ENCODE data around the gene GPC6. TPM values are rescaled to one million over a fixed set of nuclear protein-coding genes. Genes with fewer than 3 reads are reported as not detected.

The GPC6 gene
- total and polyA plus RNA-seq, 9 of the 15 experiments (the other 6 are each of a cell fraction or from before 2014, with no cell fraction given), result under 0.01 to 0.20 (median 0.01) TPM; not detected in 4

DNA sequence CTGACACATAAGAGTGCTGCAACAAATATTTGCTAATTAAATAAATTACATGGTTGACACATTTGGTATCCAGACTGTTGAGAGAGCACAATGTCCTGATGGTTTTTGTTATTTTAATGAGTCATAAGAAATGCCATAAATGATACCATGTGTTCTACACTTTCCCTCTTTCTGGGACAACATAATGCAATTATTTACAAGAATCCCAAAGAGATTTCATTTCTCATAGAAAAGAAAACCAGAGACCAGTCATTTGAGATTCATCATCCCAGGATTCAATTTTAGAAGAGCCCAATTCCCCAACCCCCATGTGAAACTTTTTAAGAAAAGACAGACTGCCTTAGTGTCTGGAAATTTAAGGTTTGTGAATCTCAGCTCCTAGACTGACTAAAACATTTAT lies 853.3 kb downstream of the GPC6 start (continued):
- TF ChIP-seq EWSR1 (IDR thresholded peaks at IDR 0.05; ENCODE audit: borderline replicate concordance, low read depth, partially characterized antibody) (no peak), ARID2 (IDR thresholded peaks at IDR 0.05) (no peak), SAFB2 (IDR thresholded peaks at IDR 0.05; ENCODE audit: borderline replicate concordance, low read depth, low read length, severe bottlenecking) (no peak), POLR2A (conservative IDR thresholded peaks at IDR 0.05) (no peak), TAL1 (IDR thresholded peaks at IDR 0.05) (no peak)

DNA sequence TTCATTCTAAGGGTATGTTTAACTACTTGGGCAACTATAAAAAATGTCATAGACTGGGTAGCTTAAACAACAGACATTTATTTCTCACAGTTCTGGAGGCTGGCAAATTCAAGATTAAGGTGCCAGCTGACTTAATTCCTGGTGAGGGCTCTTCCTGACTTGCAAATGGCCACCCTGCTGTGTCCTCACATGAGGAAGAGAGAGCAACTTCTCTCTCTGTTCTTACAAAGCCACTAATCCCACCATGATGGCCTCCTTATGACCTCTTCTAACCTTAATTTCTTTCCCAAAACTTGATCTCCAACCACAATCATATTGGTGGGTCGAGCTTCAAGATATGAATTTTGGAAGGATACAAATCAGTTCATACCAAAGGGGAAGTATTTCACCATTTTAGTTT lies 853.9 kb downstream of the GPC6 start:
- POLR2A ChIA-PET, result no interaction called here
- no peaks in the 10 kb centered on the region for H3K36me3 ChIP-seq (ENCODE audit: control insufficient read depth, insufficient read depth, low read length)
- no peaks in the 10 kb centered on the region for H3K4me1 ChIP-seq (replicated peaks in 1 of 2; ENCODE audit: control insufficient read depth in 2 of 2, insufficient read depth in 2 of 2, low read length in 2 of 2)
- no peak overlapping the region for H3K27ac ChIP-seq (ENCODE audit: extremely low read depth, low read depth, low read length)
- H3K9me1 ChIP-seq (ENCODE audit: control insufficient read depth, insufficient read depth, low read length), result no peaks in the 10 kb centered on the region
- no peaks in the 10 kb centered on the region for H3K9me3 ChIP-seq (replicated peaks; ENCODE audit: control insufficient read depth, insufficient read depth, low read depth, low read length)
- no peak overlapping the region for H3K4me3 ChIP-seq
- DNase-seq (ENCODE audit: extremely low read depth in 1 of 4, low spot score in 3 of 4), result no peak
- no peak for TF ChIP-seq ZNF311 (CRISPR knock-in tag; IDR thresholded peaks at IDR 0.05)
- no peak for TF ChIP-seq SMARCB1 (IDR thresholded peaks at IDR 0.05; ENCODE audit: insufficient read length, low read depth)
- no peak for TF ChIP-seq KDM4B (IDR thresholded peaks at IDR 0.05; ENCODE audit: borderline replicate concordance in 2 of 2, low read depth in 1 of 2)
- TF ChIP-seq, protein P1, sequence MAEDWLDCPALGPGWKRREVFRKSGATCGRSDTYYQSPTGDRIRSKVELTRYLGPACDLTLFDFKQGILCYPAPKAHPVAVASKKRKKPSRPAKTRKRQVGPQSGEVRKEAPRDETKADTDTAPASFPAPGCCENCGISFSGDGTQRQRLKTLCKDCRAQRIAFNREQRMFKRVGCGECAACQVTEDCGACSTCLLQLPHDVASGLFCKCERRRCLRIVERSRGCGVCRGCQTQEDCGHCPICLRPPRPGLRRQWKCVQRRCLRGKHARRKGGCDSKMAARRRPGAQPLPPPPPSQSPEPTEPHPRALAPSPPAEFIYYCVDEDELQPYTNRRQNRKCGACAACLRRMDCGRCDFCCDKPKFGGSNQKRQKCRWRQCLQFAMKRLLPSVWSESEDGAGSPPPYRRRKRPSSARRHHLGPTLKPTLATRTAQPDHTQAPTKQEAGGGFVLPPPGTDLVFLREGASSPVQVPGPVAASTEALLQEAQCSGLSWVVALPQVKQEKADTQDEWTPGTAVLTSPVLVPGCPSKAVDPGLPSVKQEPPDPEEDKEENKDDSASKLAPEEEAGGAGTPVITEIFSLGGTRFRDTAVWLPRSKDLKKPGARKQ (CRISPR knock-in tag; IDR thresholded peaks at IDR 0.05), result no peak
- TF ChIP-seq GTF2A2 (tag; IDR thresholded peaks at IDR 0.05), result no peak
- TF ChIP-seq NCOA2 (IDR thresholded peaks at IDR 0.05; ENCODE audit: partially characterized antibody in 2 of 2), result no peak
- TF ChIP-seq, protein P2, sequence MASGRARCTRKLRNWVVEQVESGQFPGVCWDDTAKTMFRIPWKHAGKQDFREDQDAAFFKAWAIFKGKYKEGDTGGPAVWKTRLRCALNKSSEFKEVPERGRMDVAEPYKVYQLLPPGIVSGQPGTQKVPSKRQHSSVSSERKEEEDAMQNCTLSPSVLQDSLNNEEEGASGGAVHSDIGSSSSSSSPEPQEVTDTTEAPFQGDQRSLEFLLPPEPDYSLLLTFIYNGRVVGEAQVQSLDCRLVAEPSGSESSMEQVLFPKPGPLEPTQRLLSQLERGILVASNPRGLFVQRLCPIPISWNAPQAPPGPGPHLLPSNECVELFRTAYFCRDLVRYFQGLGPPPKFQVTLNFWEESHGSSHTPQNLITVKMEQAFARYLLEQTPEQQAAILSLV (tag; IDR thresholded peaks at IDR 0.05), result no peak
- TF ChIP-seq, protein P3, sequence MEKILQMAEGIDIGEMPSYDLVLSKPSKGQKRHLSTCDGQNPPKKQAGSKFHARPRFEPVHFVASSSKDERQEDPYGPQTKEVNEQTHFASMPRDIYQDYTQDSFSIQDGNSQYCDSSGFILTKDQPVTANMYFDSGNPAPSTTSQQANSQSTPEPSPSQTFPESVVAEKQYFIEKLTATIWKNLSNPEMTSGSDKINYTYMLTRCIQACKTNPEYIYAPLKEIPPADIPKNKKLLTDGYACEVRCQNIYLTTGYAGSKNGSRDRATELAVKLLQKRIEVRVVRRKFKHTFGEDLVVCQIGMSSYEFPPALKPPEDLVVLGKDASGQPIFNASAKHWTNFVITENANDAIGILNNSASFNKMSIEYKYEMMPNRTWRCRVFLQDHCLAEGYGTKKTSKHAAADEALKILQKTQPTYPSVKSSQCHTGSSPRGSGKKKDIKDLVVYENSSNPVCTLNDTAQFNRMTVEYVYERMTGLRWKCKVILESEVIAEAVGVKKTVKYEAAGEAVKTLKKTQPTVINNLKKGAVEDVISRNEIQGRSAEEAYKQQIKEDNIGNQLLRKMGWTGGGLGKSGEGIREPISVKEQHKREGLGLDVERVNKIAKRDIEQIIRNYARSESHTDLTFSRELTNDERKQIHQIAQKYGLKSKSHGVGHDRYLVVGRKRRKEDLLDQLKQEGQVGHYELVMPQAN (IDR thresholded peaks at IDR 0.05; ENCODE audit: borderline replicate concordance), result no peak
- TF ChIP-seq NBN (IDR thresholded peaks at IDR 0.05; ENCODE audit: low read depth), result no peak
- no peak for TF ChIP-seq NFE2L1 (tag; IDR thresholded peaks at IDR 0.05; ENCODE audit: borderline replicate concordance, low read depth)
- TF ChIP-seq TARDBP (IDR thresholded peaks at IDR 0.05), result no peak
- CTCF ChIA-PET (ENCODE audit: low intra/inter-chr PET ratio), result no interaction called here
- no peak for ATAC-seq
- no peak overlapping the region for H3K9ac ChIP-seq (ENCODE audit: insufficient read depth in 1 of 2, low read depth in 2 of 2, low read length in 2 of 2)
- in situ Hi-C loops (cut with MboI) (no loop called here), intact Hi-C loops (cut with micrococcal nuclease) (no loop called here)
- H4K20me1 ChIP-seq (replicated peaks; ENCODE audit: control insufficient read depth, insufficient read depth, low read length), result no peaks in the 10 kb centered on the region
- H3K4me2 ChIP-seq (ENCODE audit: insufficient read depth, low read length), result no peak overlapping the region
- no peak for FAIRE-seq
- WGBS (ENCODE audit: insufficient coverage, low coverage, missing lambda C conversion rate), result 0% methylated on average over 1 of the region's 1 CpG
- H3K27me3 ChIP-seq (ENCODE audit: control insufficient read depth in 2 of 2, insufficient read depth in 2 of 2, low read length in 2 of 2), result no peaks in the 10 kb centered on the region
- H3K79me2 ChIP-seq (ENCODE audit: control insufficient read depth, insufficient read depth, low read length), result no peaks in the 10 kb centered on the region
- BruUV-seq (replicated peaks), result no TSS peak
- no peak overlapping the region for H2AFZ ChIP-seq (ENCODE audit: low read depth, low read length)
